HG02852 (cell line): ENCODE measurements around the gene MALT1.
A peak's percentile ranks its signal among the peaks of the same experiment; 100 is the strongest.
"Not testable (repeated sequence)": the region's sequence is repeated elsewhere in the genome, so short reads cannot be mapped to it uniquely, and the experiment has no call there.

Source experiments
- ATAC-seq: cut with Tn5 transposase; IDR thresholded peaks from one replicate; pipeline ENCODE4 v1.9.1; 2021; ENCODE audit warnings: mild to moderate bottlenecking, moderate library complexity; ENCODE audit not compliant: unreplicated experiment

Gene MALT1

DNA sequence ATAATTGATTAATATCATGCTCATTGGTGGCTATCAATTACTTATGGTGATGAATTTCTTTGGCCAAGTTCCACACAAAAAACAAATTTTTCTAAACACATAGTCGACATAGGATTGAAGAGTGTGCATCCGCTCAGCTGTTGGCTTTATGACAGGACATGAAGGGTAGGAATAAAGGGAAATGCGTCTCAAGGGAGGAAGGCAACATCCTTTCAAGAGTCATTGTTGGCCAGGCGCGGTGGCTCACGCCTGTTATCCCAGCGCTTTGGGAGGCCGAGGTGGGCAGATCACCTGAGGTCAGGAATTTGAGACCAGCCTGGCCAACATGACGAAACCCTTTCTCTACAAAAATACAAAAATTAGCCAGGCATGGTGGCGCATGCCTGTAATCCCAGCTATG, 20.4 kb upstream of the MALT1 start:
- ATAC-seq = not testable (repeated sequence)

DNA sequence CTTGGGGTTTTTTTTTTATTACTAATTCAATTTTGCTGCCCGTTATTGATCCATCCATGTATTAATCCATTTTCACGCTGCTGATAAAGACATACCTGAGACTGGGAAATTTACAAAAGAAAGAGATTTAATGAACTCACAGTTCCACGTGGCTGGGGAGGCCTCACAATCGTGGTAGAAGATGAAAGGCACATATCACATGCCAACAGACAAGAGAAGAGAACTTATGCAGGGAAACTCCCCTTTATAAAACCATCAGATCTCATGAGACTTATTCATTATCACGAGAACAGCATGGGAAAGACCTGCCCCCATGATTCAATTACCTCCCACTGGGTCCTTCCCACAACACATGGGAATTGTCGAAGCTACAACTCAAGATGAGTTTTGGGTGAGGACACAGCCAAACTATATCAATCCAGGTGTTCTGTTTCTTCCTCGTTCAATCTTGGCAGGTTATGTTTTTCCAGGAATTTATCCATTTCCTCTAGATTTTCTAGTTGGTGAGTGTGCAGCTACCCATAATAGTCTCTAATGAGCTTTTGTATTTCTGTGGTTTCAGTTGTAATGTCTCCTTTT, 18.0 kb upstream of the MALT1 start:
- ATAC-seq = not testable (repeated sequence)

DNA sequence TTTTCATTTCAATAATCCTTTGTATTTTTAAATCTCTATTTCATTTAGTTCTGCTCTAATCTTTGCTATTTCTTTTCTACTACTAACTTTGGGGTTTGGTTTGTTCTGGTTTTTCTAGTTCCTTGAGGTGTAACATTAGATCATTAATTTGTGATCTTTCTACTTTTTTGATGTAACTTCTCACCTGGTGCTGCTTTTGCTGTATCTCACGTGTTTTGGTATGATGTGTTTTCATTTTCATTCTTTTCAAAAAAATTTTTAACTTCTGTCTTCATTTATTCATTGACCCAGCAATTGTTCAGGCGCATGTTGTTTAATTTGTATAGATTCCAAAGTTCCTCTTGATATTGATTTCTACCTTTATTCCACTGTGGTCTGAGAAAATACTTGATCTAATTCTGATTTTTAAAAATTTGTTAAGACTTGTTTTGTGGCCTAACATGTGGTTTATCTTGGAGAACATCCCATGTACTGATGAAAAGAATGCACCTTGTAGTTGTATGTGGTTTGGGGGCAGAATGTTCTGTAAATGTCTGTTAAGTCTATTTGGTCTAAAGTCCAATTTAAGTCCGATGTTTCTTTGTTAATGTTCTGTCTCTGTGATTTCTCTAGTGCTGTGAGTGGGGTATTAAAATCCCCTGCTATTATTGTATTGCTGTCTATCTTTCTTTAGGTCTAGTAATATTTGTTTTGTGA, 17.3 kb upstream of the MALT1 start:
- ATAC-seq = no peak

- ATAC-seq = no peak
These were observed 16.2 kb upstream of the MALT1 start for GRCh38 chr18:58654896-58655614.

- no peak for ATAC-seq
These were observed 14.2 kb upstream of the MALT1 start for GRCh38 chr18:58657081-58657480.

GRCh38 chr18:58657494-58657893, 13.8 kb upstream of the MALT1 start:
- ATAC-seq = no peak

DNA sequence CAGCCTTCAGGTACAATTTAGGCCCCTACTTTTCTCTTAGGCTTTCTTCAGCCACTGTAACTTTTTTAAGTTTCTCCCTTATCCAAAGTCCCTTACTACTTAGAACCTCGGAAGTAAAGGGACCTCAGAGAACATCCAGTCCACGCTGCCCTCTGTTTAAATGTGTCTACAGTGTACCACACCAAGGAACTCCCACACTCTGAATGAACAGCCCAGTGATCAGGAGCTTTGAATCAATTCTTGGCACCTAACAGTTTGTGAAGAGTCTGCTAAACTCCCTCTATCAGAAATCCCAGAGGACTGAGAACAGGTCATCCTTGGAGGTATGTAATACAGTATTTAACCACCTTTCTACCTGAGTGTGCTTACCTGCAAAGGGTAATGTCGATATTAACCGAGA, 11.6 kb upstream of the MALT1 start:
- no peak for ATAC-seq

- no peak for ATAC-seq
These were observed 10.3 kb upstream of the MALT1 start for GRCh38 chr18:58660915-58661314.

DNA sequence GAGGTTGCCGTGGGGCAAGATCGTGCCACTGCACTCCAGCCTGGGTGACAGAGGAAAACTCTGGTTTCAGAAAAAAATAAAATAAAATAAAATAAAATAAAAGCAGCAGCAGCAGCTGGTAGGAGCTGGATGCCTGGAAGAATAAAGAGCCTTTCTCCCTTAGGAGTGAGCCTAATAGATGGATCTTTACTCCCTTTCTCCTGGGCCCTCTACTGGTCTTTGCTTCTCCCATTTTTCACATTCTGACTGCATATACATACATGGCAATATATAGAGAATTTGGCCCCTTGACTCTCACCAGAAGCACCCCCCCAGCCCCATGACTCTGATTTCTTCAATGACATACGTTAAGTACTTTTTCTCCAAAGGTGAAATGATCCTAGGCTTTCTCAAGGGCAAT, 9.8 kb upstream of the MALT1 start:
- ATAC-seq = no peak

- no peak for ATAC-seq
These were observed 9.1 kb upstream of the MALT1 start for GRCh38 chr18:58662118-58662517.

DNA sequence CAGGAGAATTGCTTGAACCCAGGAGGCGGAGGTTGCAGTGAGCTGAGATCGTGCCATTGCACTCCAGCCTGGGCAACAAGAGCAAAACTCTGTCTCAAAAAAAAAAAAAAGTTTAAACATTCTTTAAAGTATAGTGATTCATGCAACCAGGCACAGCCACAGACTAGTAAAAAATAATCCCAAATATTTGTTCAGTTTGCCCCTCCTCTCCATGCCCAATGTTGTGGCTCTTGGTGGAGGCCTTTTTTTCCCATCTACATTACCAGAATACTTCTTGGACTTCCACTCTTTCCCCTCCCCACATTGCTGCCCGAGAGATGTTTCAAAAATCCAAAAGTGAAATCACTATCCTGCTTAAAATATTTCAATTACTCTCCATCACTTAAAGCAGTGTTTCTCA, 5.1 kb upstream of the MALT1 start:
- no peak for ATAC-seq

DNA sequence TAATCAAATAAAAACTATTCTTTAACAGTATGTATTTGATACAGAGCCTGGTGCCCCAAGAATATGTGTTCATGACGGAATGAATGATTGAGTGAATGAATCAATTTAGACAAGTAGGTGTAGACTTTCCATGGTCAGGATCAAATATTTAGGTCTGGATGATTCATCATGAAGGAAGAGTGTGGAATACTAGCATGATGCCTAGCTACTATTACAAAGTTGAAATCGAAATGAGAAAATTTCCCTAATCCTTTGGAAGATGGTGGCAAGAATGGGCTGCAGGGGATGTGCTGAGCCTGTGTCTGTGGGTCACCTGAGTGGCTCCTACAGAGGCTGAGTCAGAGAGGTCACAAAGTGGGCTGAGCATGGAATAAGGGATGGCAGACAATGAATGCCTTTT, 3.1 kb upstream of the MALT1 start:
- ATAC-seq = no peak

GRCh38 chr18:58668897-58669296, 2.4 kb upstream of the MALT1 start:
- ATAC-seq = no peak

DNA sequence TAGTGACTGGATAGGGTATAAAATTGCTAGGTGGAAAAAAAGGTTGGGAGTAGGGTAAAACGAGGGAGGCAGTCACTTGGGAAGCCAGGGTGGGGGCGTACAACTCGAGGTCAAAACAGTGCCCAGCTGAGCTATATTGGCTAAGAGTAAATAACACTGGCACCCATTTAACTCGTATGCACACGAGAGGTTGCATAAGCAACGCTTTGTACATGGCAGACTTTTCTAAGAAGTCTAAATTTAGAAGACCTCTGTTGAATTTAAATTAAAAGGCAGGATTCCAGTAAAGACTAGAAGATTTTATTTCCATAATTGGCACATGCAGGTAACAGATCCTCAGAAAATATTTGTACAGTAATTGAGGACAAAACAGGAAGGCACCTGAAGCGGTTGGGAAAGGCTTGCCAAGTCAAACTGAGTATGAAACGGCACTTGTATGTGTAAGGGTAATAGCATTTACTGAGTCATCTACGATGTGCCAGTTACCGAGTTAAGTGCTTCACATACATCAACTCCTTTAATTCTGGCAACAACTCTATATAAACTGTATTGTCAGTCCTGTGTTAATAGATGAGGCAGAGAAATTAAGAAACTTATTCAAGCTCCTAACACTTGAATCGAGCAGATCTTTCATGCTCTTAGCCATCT, 1.4 kb upstream of the MALT1 start:
- no peak for ATAC-seq

GRCh38 chr18:58670404-58671110, 708 bp upstream of the MALT1 start:
- no peak for ATAC-seq

DNA sequence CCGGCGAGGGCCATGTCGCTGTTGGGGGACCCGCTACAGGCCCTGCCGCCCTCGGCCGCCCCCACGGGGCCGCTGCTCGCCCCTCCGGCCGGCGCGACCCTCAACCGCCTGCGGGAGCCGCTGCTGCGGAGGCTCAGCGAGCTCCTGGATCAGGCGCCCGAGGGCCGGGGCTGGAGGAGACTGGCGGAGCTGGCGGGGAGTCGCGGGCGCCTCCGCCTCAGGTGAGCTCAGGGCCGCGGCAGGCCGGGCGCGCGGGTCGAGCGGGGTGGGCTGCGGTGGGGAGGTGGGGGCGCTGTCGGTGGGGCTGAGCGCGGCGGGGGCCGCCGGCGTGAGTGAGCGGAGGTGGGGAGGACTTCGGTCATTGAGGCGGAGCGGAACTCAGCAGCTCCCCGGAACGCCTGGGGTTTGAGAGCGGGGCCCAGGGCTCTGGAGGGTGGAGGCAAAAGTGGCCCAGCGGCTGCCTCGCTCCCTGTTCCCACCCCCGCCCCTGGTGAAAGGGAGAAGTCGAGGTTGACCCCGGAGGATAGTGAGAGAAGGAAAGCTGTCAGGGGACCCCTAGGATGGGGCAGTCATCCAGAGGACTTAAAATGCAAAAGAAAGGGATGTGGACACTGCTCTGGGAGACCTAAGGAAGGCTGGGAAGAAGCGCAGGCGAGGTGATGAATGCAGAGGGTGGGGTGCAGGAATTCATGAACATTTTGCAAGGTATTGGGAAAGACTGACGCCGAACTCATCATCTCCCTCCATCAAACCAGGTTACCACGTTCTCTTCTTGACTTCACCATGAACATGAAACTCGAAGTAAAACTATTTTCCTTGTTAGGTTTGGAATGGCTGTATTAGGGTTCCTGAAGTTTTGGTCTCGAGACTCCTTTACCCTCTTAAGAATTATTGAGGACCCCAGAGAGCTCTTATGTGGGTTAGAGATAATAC, 633 bp downstream of the MALT1 start:
- ATAC-seq = peak; percentile 35

DNA sequence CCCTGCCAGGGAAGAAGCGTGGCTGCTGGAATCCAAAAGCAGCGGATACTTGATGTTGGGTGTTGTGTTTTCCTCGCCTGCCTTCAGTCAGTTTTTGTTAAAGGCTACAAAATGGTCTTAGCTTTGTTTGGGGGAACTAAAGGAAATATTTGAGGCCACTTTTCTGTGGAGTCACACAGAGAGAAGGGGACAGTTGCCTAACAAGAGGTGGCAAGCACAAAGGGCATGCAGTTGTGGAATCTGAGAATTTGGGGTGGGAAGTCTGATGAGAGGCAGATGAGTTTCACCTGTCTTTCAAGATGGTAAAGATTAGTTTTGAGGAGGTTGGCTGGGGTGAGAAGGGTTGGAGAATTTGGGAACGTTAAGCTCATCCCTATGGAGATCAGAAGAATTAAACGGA, 2.9 kb downstream of the MALT1 start:
- no peak for ATAC-seq

GRCh38 chr18:58674863-58675472, 3.7 kb downstream of the MALT1 start:
- no peak for ATAC-seq

- no peak for ATAC-seq
These were observed 5.0 kb downstream of the MALT1 start for GRCh38 chr18:58676270-58676669.
